Measurements from ENCODE around the gene PCDHB1.
"Not testable (repeated sequence)": the region's sequence is repeated elsewhere in the genome, so short reads cannot be mapped to it uniquely, and the experiment has no call there.

The PCDHB1 gene

DNA sequence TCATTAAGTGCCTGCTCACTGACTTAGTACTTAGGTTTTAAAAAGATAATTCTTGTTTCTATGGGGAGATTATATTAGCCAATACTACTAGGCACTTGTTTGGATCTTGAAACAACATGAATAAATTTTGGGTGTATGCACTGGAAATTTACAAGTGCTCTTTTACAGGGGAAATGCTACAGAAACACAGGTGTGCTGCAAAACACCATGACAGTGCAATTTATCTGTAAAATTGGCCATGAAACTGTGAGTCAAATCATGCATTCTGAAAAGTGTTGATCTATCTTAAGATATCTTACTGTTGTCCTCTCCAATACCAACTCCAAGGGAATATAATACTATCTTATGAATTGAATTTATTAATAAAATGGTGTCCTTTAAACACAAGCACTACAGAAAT is 12.1 kb upstream of the PCDHB1 start:
- Histone ChIP-seq H3K4me1 (ENCODE audit: insufficient read depth, low read length) (peaks cover 6% of the 10 kb centered on the region), H3K4me3 (ENCODE audit: low read length) (no peak overlapping the region), H3K36me3 (ENCODE audit: insufficient read depth, low read length) (no peaks in the 10 kb centered on the region), H3K9me3 (ENCODE audit: low read length) (no peaks in the 10 kb centered on the region), H3K27me3 (ENCODE audit: insufficient read depth, low read length) (no peaks in the 10 kb centered on the region), H2AFZ (ENCODE audit: low read depth, low read length) (no peak overlapping the region)

DNA sequence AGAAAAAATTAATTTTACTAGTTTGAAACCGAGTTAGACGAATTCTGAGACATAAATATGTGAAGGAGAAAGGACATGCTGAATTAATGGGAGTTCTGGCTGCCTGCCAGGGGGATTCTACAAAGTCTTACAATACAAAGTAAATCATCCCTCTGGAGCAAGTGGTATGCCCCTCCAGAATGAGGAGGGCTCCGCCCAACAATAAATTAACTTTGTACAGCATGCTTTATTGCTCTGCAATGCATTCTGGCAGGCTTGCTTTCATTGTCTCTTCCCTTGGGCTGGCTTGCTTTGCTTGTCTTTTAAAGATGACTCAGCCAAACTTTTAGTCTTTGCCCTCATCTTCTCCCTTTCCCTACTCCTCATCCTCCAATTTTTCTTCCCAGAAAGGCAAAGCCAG is 11.7 kb upstream of the PCDHB1 start:
- H2AFZ ChIP-seq (ENCODE audit: low read depth, low read length) = peak overlapping the region; percentile 24
- peak overlapping the region; percentile 73 for H3K4me3 ChIP-seq (ENCODE audit: low read length)
- peaks cover 6% of the 10 kb centered on the region for H3K4me1 ChIP-seq (ENCODE audit: insufficient read depth, low read length)
- H3K36me3 ChIP-seq (ENCODE audit: insufficient read depth, low read length) = no peaks in the 10 kb centered on the region
- no peaks in the 10 kb centered on the region for H3K27me3 ChIP-seq (ENCODE audit: insufficient read depth, low read length)
- no peaks in the 10 kb centered on the region for H3K9me3 ChIP-seq (ENCODE audit: low read length)

DNA sequence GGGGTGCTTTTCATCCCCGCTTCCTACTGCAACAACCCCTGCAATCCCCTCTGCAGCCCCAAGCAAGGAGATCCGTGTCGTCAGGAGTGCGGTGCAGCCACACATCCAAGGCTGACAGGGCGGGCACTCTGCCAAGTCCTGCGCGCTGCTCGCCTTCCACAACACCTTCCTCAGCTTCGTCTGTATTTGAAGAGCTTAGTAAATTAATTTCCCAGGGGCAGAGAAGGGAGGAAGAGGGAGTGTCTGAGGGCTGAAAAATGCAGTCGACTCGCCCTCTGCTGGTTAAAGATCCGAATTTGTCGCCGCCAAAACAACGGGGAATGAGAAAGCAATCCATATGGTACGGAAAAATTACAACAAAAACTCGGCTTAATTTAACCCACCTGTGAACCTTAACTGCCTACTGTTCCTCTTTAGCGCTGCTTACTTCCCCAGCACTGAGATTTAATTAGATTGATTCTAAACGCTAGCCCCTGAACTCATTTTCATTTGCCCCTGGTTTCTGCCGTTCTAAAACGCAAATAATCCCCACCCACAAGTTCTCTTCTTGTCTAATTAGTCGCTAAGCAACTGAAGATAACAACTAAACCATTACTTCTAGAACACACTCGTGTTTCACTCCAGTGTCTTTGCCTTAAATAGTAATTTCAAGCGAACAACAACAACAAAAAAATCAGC is 10.9 kb upstream of the PCDHB1 start:
- H2AFZ ChIP-seq (ENCODE audit: low read depth, low read length) = peak overlapping the region; percentile 24
- peaks cover 6% of the 10 kb centered on the region for H3K4me1 ChIP-seq (ENCODE audit: insufficient read depth, low read length)
- peak overlapping the region; percentile 73 for H3K4me3 ChIP-seq (ENCODE audit: low read length)
- H3K27me3 ChIP-seq (ENCODE audit: insufficient read depth, low read length) = no peaks in the 10 kb centered on the region
- no peaks in the 10 kb centered on the region for H3K9me3 ChIP-seq (ENCODE audit: low read length)
- no peaks in the 10 kb centered on the region for H3K36me3 ChIP-seq (ENCODE audit: insufficient read depth, low read length)

DNA sequence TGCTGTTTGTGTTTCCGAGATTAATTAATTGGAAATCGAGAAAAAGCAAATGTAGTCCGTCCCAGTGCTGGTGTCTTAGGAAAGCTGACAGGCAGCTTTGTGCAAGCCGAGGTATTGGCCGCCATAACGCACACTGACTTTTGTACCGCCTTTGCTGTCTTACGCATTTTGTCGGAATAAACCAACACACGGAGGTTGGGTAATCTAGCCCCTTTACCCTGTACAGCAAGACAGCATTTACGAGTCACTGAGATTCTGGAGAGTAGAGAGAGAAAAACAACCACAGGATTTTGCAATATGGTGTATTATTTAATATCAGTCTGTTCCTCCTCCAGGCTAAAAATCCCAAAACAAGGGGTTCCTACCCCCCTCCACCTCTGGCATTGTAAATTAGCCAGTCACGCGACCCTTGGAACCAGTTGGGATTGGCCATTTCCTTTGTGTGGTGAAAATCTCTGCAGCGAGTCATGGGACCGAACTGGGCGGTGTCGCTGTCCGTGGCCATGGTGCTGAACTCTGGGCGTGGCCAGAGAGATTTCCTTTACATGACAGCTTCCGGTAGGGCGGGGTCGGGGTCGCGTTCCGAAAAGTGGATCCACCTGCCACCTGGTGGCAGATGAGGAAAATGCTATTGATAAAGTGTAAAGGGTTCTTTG is 10.3 kb upstream of the PCDHB1 start:
- Histone ChIP-seq H3K9me3 (ENCODE audit: low read length) (no peaks in the 10 kb centered on the region), H2AFZ (ENCODE audit: low read depth, low read length) (peak overlapping the region; percentile 24), H3K4me3 (ENCODE audit: low read length) (peak overlapping the region; percentile 73), H3K36me3 (ENCODE audit: insufficient read depth, low read length) (no peaks in the 10 kb centered on the region), H3K4me1 (ENCODE audit: insufficient read depth, low read length) (peaks cover 6% of the 10 kb centered on the region), H3K27me3 (ENCODE audit: insufficient read depth, low read length) (no peaks in the 10 kb centered on the region)

DNA sequence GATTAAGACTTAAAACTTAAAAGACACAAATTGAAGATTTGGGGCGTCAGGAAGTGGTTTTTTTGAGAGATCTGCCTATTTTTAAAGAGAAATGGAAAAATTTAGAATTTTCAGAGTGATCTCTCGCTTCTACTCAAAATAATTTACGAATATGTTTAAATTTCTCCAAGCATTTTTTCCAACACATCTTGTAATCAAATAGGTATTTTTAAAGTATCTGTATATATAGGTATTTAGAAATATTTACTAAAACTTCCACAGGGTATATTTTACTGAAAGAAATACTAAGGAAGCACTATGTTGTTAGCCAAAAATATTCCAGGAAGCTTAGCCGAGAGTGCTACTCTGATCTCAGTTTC is 9.8 kb upstream of the PCDHB1 start:
- H3K4me3 ChIP-seq (ENCODE audit: low read length) = no peak overlapping the region
- H3K9me3 ChIP-seq (ENCODE audit: low read length) = no peaks in the 10 kb centered on the region
- H3K36me3 ChIP-seq (ENCODE audit: insufficient read depth, low read length) = no peaks in the 10 kb centered on the region
- H3K27me3 ChIP-seq (ENCODE audit: insufficient read depth, low read length) = no peaks in the 10 kb centered on the region
- no peak overlapping the region for H2AFZ ChIP-seq (ENCODE audit: low read depth, low read length)
- peaks cover 6% of the 10 kb centered on the region for H3K4me1 ChIP-seq (ENCODE audit: insufficient read depth, low read length)

DNA sequence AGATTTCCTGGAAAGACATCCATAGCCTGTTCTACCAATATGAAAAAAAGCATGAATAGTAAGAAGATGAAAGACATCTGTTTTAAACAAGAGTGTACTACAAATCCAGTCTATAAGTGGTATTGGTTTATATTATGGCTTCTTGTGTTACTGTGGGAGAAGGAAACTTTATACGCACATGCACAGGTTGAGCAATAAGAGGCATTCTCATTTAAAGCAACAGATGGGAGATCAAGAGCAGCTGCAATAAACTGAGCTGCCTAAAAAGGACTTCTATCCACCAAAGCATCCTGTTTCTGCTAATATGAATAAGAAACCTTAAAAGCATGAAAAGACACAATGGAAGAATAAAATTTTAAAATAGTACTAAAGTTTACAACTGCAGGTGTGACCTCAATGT is 8.6 kb upstream of the PCDHB1 start:
- no peak overlapping the region for H2AFZ ChIP-seq (ENCODE audit: low read depth, low read length)
- H3K36me3 ChIP-seq (ENCODE audit: insufficient read depth, low read length) = no peaks in the 10 kb centered on the region
- peaks cover 6% of the 10 kb centered on the region for H3K4me1 ChIP-seq (ENCODE audit: insufficient read depth, low read length)
- no peaks in the 10 kb centered on the region for H3K9me3 ChIP-seq (ENCODE audit: low read length)
- no peaks in the 10 kb centered on the region for H3K27me3 ChIP-seq (ENCODE audit: insufficient read depth, low read length)
- H3K4me3 ChIP-seq (ENCODE audit: low read length) = no peak overlapping the region

DNA sequence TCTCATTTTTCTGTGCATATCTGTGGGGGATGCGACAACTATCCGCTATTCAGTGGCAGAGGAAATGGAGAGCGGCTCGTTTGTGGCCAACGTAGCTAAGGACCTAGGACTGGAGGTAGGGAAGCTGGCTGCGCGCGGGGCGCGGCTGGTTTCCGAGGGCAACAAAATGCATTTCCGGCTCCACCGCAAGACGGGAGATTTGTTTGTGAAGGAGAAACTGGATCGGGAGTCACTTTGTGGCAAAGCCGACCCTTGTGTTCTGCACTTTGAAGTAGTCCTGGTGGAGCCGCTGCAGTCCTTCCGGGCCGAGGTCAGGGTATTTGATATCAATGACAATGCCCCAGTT is 320 bp downstream of the PCDHB1 start:
- no peaks in the 10 kb centered on the region for H3K9me3 ChIP-seq (ENCODE audit: low read length)
- H2AFZ ChIP-seq (ENCODE audit: low read depth, low read length) = peak overlapping the region; percentile 96
- peaks cover 2% of the 10 kb centered on the region for H3K27me3 ChIP-seq (ENCODE audit: insufficient read depth, low read length)
- H3K4me3 ChIP-seq (ENCODE audit: low read length) = peak overlapping the region; percentile 72
- H3K36me3 ChIP-seq (ENCODE audit: insufficient read depth, low read length) = no peaks in the 10 kb centered on the region
- H3K4me1 ChIP-seq (ENCODE audit: insufficient read depth, low read length) = peaks cover 9% of the 10 kb centered on the region

DNA sequence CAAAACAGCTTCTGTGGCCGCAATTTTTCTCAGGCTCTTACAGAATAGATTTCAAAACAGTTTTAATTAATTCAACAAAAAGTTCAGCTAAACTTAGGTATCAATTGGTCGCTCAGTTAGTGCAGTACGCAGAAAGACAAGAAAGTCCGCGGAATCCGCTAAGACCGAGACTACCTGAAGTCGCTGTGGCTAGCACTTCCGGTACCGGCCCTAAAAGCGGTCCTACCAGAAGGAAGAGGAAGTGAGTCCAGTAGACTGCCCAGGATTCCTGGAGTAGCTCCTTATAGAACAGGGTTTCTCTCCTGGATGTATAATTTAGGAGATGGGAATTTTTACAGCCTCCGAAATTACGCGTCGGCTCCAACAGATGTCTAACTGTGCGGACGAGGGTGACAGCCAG is 26.7 kb downstream of the PCDHB1 start:
- H3K36me3 ChIP-seq (ENCODE audit: insufficient read depth, low read length) = no peaks in the 10 kb centered on the region
- no peak overlapping the region for H2AFZ ChIP-seq (ENCODE audit: low read depth, low read length)
- no peak overlapping the region for H3K4me3 ChIP-seq (ENCODE audit: low read length)
- no peaks in the 10 kb centered on the region for H3K4me1 ChIP-seq (ENCODE audit: insufficient read depth, low read length)
- no peaks in the 10 kb centered on the region for H3K9me3 ChIP-seq (ENCODE audit: low read length)
- no peaks in the 10 kb centered on the region for H3K27me3 ChIP-seq (ENCODE audit: insufficient read depth, low read length)

DNA sequence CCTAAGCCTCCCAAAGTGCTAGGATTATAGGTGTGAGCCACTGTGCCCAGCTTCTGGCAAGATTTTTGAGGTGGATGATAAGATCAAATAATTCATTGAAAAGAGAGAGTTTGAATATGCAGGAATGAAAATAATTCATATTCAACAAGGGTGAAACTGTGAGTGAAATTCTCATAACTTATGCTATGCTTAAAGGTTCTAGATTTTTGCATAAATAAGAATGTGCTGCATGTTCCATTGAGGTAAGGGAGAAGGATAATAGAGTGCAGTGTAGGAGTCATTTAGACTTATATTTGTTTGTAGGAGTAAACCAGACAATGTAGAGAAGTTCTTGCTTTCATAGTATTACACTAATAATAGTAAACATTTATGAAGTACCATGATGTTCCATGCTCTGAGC is 31.1 kb downstream of the PCDHB1 start:
- H3K4me1 ChIP-seq (ENCODE audit: insufficient read depth, low read length) = no peaks in the 10 kb centered on the region
- no peak overlapping the region for H2AFZ ChIP-seq (ENCODE audit: low read depth, low read length)
- no peaks in the 10 kb centered on the region for H3K36me3 ChIP-seq (ENCODE audit: insufficient read depth, low read length)
- no peaks in the 10 kb centered on the region for H3K9me3 ChIP-seq (ENCODE audit: low read length)
- H3K27me3 ChIP-seq (ENCODE audit: insufficient read depth, low read length) = no peaks in the 10 kb centered on the region
- no peak overlapping the region for H3K4me3 ChIP-seq (ENCODE audit: low read length)

DNA sequence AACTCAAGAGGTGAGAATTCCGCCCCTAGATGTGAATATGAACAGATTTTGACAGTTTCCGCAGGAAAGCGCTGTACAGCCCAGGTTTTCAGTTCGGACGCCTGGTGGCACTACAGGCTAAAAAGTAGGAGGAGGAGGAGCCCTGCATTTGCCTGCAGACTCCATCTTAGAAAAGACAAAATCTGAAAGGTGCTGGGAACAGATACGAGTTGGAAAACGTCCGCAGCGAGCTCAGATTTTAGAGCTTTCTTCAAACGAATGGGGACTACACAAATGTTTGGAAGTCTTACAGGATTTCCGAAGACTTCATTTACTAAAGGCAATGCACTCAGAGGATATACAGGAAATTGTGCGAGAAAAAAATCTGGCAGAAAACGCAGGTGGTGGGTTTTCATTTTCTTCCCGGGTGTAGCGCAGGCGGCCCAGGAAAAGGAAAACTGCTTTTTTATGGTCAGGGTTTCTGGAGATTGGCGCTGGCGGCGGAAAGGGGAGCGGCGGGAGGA is 33.4 kb downstream of the PCDHB1 start:
- H3K4me3 ChIP-seq (ENCODE audit: low read length) = peak overlapping the region; percentile 26
- H3K4me1 ChIP-seq (ENCODE audit: insufficient read depth, low read length) = no peaks in the 10 kb centered on the region
- no peaks in the 10 kb centered on the region for H3K9me3 ChIP-seq (ENCODE audit: low read length)
- peak overlapping the region; percentile 46 for H2AFZ ChIP-seq (ENCODE audit: low read depth, low read length)
- H3K27me3 ChIP-seq (ENCODE audit: insufficient read depth, low read length) = no peaks in the 10 kb centered on the region
- no peaks in the 10 kb centered on the region for H3K36me3 ChIP-seq (ENCODE audit: insufficient read depth, low read length)

DNA sequence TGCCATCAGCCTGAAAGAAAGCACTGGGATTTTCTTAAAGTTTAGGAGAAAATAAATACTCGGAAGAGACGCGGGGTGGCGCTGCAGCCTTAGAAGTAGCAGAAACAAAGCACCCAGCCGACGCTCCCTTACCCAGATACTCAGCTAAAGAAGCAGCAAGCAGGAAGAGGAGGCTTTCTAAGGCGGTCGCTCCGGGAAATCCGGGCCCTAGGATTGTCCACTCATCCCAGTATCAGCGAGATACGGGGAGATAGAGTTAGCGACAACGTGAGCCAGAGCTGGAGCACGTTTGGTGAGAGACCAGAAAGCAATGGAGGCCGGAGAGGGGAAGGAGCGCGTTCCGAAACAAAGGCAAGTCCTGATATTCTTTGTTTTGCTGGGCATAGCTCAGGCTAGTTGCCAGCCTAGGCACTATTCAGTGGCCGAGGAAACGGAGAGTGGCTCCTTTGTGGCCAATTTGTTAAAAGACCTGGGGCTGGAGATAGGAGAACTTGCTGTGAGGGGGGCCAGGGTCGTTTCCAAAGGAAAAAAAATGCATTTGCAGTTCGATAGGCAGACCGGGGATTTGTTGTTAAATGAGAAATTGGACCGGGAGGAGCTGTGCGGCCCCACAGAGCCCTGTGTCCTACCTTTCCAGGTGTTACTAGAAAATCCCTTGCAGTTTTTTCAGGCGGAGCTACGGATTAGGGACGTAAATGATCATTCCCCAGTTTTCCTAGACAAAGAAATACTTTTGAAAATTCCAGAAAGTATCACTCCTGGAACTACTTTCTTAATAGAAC is 43.5 kb downstream of the PCDHB1 start, which contains the start of gene PCDHB2:
TSS of gene PCDHB2 (plus strand) at position 135 of the 782 bp plus-strand sequence. CDS start at position 311, 176 bp downstream.
- Histone ChIP-seq H3K4me3 (ENCODE audit: low read length) (peak within 1 kb of the TSS; percentile 68), H3K4me1 (ENCODE audit: insufficient read depth, low read length) (peaks cover 3% of the 10 kb centered on the region), H3K27me3 (ENCODE audit: insufficient read depth, low read length) (no peaks in the 10 kb centered on the region), H3K36me3 (ENCODE audit: insufficient read depth, low read length) (peaks cover 25% of the 10 kb centered on the region), H2AFZ (ENCODE audit: low read depth, low read length) (peak within 1 kb of the TSS; percentile 87), H3K9me3 (ENCODE audit: low read length) (peaks cover 24% of the 10 kb centered on the region)

DNA sequence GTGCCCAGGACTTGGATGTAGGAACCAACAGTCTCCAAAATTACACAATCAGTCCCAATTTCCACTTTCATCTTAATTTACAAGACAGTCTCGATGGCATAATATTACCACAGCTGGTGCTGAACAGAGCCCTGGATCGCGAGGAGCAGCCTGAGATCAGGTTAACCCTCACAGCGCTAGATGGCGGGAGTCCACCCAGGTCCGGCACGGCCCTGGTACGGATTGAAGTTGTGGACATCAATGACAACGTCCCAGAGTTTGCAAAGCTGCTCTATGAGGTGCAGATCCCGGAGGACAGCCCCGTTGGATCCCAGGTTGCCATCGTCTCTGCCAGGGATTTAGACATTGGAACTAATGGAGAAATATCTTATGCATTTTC is 44.1 kb downstream of the PCDHB1 start:
- peaks cover 3% of the 10 kb centered on the region for H3K4me1 ChIP-seq (ENCODE audit: insufficient read depth, low read length)
- peaks cover 28% of the 10 kb centered on the region for H3K9me3 ChIP-seq (ENCODE audit: low read length)
- peak overlapping the region; percentile 87 for H2AFZ ChIP-seq (ENCODE audit: low read depth, low read length)
- peak overlapping the region; percentile 68 for H3K4me3 ChIP-seq (ENCODE audit: low read length)
- H3K36me3 ChIP-seq (ENCODE audit: insufficient read depth, low read length) = peaks cover 29% of the 10 kb centered on the region
- H3K27me3 ChIP-seq (ENCODE audit: insufficient read depth, low read length) = no peaks in the 10 kb centered on the region

DNA sequence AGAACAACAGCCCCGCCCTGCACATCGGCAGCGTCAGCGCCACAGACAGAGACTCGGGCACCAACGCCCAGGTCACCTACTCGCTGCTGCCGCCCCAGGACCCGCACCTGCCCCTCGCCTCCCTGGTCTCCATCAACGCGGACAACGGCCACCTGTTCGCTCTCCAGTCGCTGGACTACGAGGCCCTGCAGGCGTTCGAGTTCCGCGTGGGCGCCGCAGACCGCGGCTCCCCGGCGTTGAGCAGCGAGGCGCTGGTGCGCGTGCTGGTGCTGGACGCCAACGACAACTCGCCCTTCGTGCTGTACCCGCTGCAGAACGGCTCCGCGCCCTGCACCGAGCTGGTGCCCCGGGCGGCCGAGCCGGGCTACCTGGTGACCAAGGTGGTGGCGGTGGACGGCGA is 45.0 kb downstream of the PCDHB1 start:
- H3K36me3 ChIP-seq (ENCODE audit: insufficient read depth, low read length) = peaks cover 38% of the 10 kb centered on the region
- peaks cover 37% of the 10 kb centered on the region for H3K9me3 ChIP-seq (ENCODE audit: low read length)
- H3K27me3 ChIP-seq (ENCODE audit: insufficient read depth, low read length); H3K4me3 ChIP-seq (ENCODE audit: low read length); H2AFZ ChIP-seq (ENCODE audit: low read depth, low read length); H3K4me1 ChIP-seq (ENCODE audit: insufficient read depth, low read length): not testable (repeated sequence)
